SU-DHL-6 (cell line): Measurements from ENCODE around the gene ACER3.

Experiments
- H2AFZ ChIP-seq: fragments of 200-600 bp; sonication (generic); 2 replicates; pipeline ENCODE4 v1.6.1; 2014; ENCODE audit warnings: low read depth, mild to moderate bottlenecking, moderate library complexity, mixed read lengths, antibody characterized with exemption, low read length; ENCODE audit not compliant: severe bottlenecking
- H3F3A ChIP-seq: fragments of 200-600 bp; shearing (Covaris generic); 2 replicates; pipeline ENCODE4 v1.6.0; 2016; ENCODE audit warnings: antibody characterized with exemption, mild to moderate bottlenecking; ENCODE audit not compliant: insufficient read depth
- H3K27ac ChIP-seq: fragments of 200-600 bp; sonication (generic); 2 replicates; pipeline ENCODE4 v1.5.1; 2016; ENCODE audit warnings: low read depth, mild to moderate bottlenecking, low read length, moderate library complexity, mixed read lengths
- H3K27me3 ChIP-seq: fragments of 200-600 bp; sonication (generic), shearing (Covaris generic); 2 replicates; pipeline ENCODE4 v1.6.0; 2014; ENCODE audit warnings: mild to moderate bottlenecking, low read length
- H3K36me3 ChIP-seq: fragments of 200-600 bp; sonication (generic); 2 replicates; pipeline ENCODE4 v1.6.1; 2014; ENCODE audit warnings: mild to moderate bottlenecking, low read length, mixed read lengths
- H3K4me2 ChIP-seq: fragments of 300-600, 200-600 bp; shearing (Covaris generic), sonication (generic); 2 replicates; pipeline ENCODE4 v1.6.0; 2014; ENCODE audit warnings: low read length, low read depth, mild to moderate bottlenecking; ENCODE audit not compliant: poor library complexity, severe bottlenecking
- H3K4me3 ChIP-seq: fragments of 200-600 bp; sonication (generic); 2 replicates; pipeline ENCODE4 v1.5.1; 2014; ENCODE audit warnings: antibody characterized with exemption, low read length, mild to moderate bottlenecking, mixed read lengths; ENCODE audit not compliant: insufficient read depth, poor library complexity, severe bottlenecking
- H3K79me2 ChIP-seq: fragments of 200-600 bp; sonication (generic); 2 replicates; pipeline ENCODE4 v1.6.1; 2014; ENCODE audit warnings: mild to moderate bottlenecking, low read length, moderate library complexity; ENCODE audit not compliant: insufficient read depth
- H3K9ac ChIP-seq: fragments of 200-600 bp; sonication (generic); 2 replicates; pipeline ENCODE4 v1.7.0; 2014; ENCODE audit warnings: mild to moderate bottlenecking, low read length
- H3K9me2 ChIP-seq: fragments of 200-600 bp; sonication (generic); replicated peaks from 2 replicates; pipeline ENCODE4 v1.6.1; 2014; ENCODE audit warnings: low read length; ENCODE audit not compliant: insufficient read depth
- H3K9me3 ChIP-seq: fragments of 200-600 bp; sonication (generic); 2 replicates; pipeline ENCODE4 v1.6.1; 2014; ENCODE audit warnings: low read length, mixed read lengths; ENCODE audit not compliant: insufficient read depth
- H4K20me1 ChIP-seq: fragments of 200-600 bp; sonication (generic); 2 replicates; pipeline ENCODE4 v1.6.1; 2014; ENCODE audit warnings: low read depth, mild to moderate bottlenecking, antibody characterized with exemption, low read length, moderate library complexity, mixed read lengths
- EZH2phosphoT487 ChIP-seq: fragments of 200-600 bp; sonication (generic), shearing (Covaris generic); conservative IDR thresholded peaks from 2 replicates; pipeline ENCODE4 v1.6.1; 2018; ENCODE audit warnings: mild to moderate bottlenecking, antibody characterized with exemption, low read length, moderate library complexity, mixed read lengths
- TF ChIP-seq, protein P1 (sequence below): fragments of 200-600 bp; sonication (generic); IDR thresholded peaks from one replicate; pipeline ENCODE4 v1.5.1; 2017; ENCODE audit warnings: antibody characterized with exemption, mild to moderate bottlenecking, low read length, moderate library complexity; ENCODE audit not compliant: insufficient read depth, poor library complexity, severe bottlenecking

ACER3 gene

GRCh38 chr11:76889411-76889975, 28.8 kb downstream of the ACER3 start:
- no peaks in the 10 kb centered on the region for H3F3A ChIP-seq
- no peak overlapping the region for H3K27ac ChIP-seq
- no peak overlapping the region for H3K9ac ChIP-seq
- no peaks in the 10 kb centered on the region for H3K79me2 ChIP-seq
- no peak overlapping the region for H3K4me3 ChIP-seq
- no peaks in the 10 kb centered on the region for H3K9me2 ChIP-seq
- no peak overlapping the region for H3K4me2 ChIP-seq
- H3K36me3 ChIP-seq = no peaks in the 10 kb centered on the region
- no peak overlapping the region for H2AFZ ChIP-seq
- H3K27me3 ChIP-seq = no peaks in the 10 kb centered on the region
- TF ChIP-seq, protein P1, sequence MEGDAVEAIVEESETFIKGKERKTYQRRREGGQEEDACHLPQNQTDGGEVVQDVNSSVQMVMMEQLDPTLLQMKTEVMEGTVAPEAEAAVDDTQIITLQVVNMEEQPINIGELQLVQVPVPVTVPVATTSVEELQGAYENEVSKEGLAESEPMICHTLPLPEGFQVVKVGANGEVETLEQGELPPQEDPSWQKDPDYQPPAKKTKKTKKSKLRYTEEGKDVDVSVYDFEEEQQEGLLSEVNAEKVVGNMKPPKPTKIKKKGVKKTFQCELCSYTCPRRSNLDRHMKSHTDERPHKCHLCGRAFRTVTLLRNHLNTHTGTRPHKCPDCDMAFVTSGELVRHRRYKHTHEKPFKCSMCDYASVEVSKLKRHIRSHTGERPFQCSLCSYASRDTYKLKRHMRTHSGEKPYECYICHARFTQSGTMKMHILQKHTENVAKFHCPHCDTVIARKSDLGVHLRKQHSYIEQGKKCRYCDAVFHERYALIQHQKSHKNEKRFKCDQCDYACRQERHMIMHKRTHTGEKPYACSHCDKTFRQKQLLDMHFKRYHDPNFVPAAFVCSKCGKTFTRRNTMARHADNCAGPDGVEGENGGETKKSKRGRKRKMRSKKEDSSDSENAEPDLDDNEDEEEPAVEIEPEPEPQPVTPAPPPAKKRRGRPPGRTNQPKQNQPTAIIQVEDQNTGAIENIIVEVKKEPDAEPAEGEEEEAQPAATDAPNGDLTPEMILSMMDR = no peak
- TF ChIP-seq EZH2phosphoT487 = no peak
- H3K9me3 ChIP-seq = no peaks in the 10 kb centered on the region
- H4K20me1 ChIP-seq = no peaks in the 10 kb centered on the region; the same call in 1 of the 2 replicates

GRCh38 chr11:76890329-76890728, 29.6 kb downstream of the ACER3 start:
- Histone ChIP-seq H2AFZ (no peak overlapping the region), H3K4me2 (no peak overlapping the region), H3K27ac (no peak overlapping the region), H3K9me3 (no peaks in the 10 kb centered on the region), H3K79me2 (no peaks in the 10 kb centered on the region), H3F3A (no peaks in the 10 kb centered on the region), H3K9me2 (no peaks in the 10 kb centered on the region), H3K9ac (no peak overlapping the region), H3K4me3 (no peak overlapping the region), H3K27me3 (no peaks in the 10 kb centered on the region), H4K20me1 (no peaks in the 10 kb centered on the region; the same call in 1 of the 2 replicates), H3K36me3 (no peaks in the 10 kb centered on the region)
- no peak for TF ChIP-seq EZH2phosphoT487
- TF ChIP-seq, protein P1 = no peak

- Histone ChIP-seq H3K4me3 (no peak overlapping the region), H2AFZ (no peak overlapping the region)
- TF ChIP-seq EZH2phosphoT487 = no peak
- TF ChIP-seq, protein P1 = no peak
Observed at GRCh38 chr11:76891285-76891684, 30.6 kb downstream of the ACER3 start.

DNA sequence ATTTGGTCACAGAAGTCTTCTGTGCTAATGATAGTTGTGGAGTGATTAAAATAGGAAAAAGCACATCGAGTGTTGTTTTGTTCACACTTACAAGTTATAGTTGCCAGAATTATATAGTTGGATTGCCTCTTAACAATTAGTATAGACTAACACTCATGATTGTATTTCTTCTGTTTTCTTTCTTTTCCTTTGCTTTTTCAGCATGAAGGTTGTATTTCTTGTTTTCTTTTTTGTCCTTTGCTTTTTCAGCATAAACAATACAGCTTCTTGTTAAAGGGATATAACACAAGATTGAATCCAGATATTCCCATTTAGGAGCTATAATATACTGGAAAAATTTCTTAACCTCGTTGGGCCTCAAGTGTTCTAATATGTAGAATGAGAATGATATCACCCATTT, 31.1 kb downstream of the ACER3 start:
- Histone ChIP-seq H3K4me2 (no peak overlapping the region), H3K36me3 (no peaks in the 10 kb centered on the region), H3K79me2 (no peaks in the 10 kb centered on the region), H3F3A (no peaks in the 10 kb centered on the region), H3K9me2 (no peaks in the 10 kb centered on the region), H3K9me3 (no peaks in the 10 kb centered on the region), H3K27ac (no peak overlapping the region), H3K9ac (no peak overlapping the region), H3K27me3 (no peaks in the 10 kb centered on the region), H3K4me3 (no peak overlapping the region), H4K20me1 (no peaks in the 10 kb centered on the region; the same call in 1 of the 2 replicates), H2AFZ (no peak overlapping the region)
- no peak for TF ChIP-seq EZH2phosphoT487
- TF ChIP-seq, protein P1 = no peak

More at GRCh38 chr11:76891285-76891684, 30.6 kb downstream of the ACER3 start:
- Histone ChIP-seq H4K20me1 (no peaks in the 10 kb centered on the region; the same call in 1 of the 2 replicates), H3K9ac (no peak overlapping the region), H3K79me2 (no peaks in the 10 kb centered on the region), H3K4me2 (no peak overlapping the region), H3F3A (no peaks in the 10 kb centered on the region), H3K27me3 (no peaks in the 10 kb centered on the region), H3K36me3 (no peaks in the 10 kb centered on the region), H3K9me3 (no peaks in the 10 kb centered on the region), H3K9me2 (no peaks in the 10 kb centered on the region), H3K27ac (no peak overlapping the region)
